NCI-H2029 (cell line): ENCODE results near the gene FAM237B.

Experiments used
- DNase-seq: peaks from one replicate; lab custom pipeline; 2025; lab: John Stamatoyannopoulos, UW

Gene FAM237B

DNA sequence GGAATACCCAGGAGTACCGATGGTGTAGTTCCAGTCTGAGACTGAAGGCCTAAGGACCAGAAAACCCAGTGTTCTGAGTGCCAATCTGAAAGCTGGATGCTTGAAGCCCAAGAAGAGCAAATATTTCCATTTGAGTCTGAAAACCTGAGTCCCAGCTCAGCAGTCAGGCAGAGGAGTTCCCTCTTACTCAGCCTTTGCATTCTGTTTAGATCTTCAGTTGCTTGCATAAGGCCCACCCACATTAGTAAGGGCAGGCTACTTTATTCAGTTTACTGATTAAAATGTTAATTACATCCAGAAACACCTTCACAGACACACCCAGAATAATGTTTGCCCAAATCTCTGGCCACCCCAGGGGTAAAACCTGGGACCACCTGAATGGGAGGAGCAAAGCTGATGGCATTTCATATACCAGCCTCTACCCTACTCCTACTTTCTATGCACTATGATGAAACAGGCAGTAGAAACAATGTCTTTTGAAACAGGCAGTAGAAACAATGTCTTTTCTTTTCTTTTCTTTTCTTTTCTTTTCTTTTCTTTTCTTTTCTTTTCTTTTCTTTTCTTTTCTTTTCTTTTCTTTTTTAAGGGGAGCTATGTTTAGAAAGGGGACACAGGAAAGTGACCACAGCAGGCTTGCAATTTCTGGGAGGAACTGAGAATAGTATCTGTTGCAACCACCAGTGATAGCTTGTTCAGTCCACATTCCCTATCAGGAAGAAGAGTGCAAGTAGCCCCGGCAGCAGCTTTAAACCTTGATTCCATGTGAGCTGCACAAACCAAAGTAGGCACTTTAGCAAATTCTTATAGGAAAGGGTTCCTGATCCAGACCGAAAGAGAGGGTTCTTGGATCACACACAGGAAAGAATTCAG lies 30.6 kb downstream of the FAM237B start:
- no peak for DNase-seq

DNA sequence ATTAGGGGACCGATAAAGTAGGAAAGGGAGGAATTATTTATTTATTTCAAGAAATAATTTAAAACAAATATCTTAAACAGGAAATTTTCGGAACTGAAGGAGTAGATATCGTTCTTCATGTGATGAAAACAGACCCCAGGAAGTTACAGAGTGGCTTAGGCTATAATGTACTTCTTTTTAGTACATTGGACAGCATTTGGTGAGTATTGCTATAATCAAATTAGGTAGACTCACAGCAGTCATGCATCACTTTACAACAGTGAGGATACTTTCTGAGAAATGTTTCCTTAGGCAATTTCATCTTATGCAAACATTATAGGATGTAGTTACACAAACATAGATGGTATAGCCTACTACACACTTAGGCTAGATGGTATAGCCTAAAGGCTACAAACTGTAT lies 33.0 kb downstream of the FAM237B start:
- no peak for DNase-seq

DNA sequence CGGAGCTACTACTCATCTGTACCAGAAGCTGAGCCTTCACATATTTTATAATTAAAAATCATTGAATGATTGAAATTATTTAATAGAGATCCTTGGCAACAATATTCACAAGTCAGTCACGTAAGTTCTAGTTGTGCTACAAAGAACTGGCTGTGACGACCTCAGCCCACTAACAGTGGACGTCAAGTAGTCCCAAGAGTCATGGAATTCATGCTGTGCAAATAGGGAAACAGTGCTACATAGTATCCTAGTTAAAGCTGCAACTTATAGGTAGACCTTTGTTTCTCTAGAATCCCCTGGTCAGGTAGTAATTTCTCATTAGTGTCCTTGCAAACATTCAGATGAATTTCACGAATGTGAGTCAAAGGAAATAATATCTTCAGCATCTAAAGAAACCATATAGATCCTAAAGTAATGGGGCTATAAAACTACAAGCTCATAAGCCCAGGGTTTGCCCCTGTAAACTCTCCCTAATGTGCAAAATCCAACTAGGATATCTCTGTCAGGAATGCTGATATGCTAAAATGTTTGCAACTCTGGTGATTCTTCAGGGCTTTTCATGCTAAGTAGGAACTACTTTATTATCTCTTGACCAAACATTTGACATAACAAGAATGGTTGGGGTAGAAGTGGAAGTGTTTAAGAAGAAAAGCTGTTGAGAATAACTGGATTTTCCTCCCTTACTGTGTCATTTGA lies 44.9 kb downstream of the FAM237B start:
- DNase-seq = no peak

DNA sequence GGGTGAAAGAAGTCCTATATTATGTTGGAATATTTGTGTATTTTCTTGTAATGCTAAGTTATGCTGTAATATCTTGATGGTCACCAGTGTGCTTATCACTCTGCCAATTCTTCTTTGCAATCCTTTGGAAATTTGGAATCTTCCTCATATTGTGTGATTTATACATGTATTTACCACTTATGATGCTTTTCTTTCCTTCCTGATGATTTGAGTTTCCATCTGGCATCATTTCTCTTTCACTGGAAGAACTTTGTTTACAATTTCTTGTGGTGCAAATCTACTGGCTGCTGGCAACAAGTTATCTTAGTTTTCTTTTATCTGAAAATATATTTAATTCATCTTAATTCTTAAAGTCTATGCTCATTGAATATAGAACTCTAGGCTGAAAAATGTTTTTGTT lies 46.9 kb downstream of the FAM237B start:
- no peak for DNase-seq

DNA sequence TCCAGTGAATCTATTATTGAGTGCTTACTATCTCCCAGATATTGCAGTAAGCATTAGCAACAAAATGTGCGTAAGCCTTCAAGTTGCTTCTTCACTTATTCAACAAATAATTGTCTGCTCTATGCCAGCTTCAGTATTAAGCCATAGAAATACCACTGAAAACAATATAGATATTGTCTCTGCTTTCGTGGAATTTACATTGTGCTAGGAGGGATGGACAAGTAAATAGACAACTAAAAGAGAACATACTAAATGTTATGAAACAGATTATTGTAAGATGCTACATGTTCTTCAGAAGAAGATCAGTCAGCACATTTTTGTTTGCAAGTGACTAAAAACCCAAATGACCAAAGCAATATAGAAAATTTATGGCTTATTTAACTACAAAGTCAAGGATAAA lies 48.9 kb downstream of the FAM237B start:
- DNase-seq = no peak

DNA sequence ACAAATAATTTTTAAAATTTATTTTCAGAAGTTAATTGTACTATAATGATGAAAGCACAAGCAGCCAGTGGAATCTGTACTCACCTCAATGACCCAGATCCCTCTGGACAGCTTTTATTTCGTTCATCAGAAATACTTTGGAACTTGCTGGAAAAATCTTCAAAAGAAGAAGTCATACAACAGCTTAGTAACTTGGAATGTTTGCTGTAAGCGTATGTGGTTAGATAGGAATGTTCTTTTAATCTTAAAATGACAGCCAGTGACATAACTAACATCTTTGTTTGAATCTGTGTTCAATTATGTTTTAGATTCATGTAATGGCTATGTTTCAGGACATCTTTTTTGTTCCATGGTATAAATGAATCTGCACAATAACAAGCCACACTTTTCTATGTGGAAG lies 49.4 kb downstream of the FAM237B start:
- DNase-seq = no peak

DNA sequence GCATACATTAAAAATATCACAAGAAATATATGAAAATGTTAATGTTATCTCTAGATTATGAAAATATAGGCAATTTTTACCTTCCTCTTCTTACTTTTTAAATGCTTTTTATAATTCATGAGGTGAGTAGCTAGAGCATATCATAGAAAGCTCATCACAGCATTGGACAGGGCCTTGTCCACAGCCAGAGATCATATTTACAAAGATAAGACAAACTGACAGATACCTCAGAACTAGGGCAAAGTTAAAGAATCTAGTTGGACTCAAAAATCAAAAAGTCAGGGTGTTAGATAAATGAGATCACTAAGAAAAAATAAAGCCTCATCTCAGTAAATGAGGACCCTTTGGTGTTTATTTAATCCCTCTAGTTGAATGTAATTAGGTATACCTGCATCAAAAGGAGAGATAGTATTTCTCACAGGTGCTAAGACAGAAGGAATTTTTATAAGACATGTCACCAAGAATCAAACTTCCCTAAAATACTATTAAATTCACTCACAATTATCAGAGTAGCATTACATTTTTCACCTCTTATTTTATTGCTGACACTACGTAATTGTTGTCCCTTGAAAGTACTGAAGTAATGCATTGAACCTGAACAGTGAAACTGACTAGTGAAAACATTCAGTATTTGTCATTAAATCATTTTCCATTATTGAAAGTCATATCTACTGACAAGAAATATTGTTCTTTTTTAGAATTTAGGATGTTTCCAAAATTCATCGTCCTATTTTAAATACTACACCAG lies 50.5 kb downstream of the FAM237B start:
- no peak for DNase-seq

DNA sequence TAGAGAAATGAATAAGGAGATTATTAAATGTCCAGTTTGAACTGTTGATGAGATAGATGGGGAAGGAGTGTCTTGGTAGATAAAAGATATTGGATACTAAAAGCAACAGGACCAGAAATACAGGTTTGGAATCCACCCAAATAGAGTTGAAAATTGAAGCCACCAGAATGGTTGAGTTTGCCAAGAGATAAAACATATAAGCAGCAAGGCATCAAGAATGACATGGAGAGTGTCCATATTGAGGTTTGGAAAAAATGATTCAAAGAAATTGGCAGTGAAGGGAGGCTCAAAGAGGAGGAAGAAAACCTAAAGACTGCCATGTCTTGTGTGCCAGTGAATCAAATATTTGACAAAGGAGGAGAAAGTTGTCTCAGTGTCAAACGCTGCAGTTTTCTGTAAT lies 51.9 kb downstream of the FAM237B start:
- DNase-seq = no peak

DNA sequence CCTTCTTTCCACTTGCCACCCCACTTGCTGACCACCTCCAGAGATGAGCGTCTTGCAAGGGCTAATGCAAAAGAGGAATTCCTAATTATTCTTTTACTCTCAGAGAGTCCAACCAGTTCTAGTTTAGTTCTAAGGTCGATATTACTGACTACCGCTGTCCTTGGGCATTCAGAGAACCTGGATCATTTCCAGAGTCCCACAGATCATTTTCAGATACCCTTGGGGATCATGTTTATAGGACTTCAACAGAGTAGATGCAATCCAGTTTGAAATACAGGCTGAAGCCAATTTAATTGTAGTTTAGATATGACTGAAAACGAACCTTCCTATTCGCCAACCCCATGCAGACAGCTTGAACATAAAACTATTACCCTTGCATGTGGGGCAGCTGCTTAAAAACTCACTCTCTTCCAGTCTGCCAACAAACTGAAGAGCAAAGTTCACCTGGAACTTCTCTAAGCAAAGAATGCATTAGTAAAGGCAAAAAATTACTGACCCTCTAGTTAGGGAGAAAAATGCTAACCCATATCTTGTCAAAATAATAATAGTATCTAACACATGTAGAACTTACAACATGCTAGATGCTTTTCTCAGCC lies 53.7 kb downstream of the FAM237B start:
- DNase-seq = no peak

DNA sequence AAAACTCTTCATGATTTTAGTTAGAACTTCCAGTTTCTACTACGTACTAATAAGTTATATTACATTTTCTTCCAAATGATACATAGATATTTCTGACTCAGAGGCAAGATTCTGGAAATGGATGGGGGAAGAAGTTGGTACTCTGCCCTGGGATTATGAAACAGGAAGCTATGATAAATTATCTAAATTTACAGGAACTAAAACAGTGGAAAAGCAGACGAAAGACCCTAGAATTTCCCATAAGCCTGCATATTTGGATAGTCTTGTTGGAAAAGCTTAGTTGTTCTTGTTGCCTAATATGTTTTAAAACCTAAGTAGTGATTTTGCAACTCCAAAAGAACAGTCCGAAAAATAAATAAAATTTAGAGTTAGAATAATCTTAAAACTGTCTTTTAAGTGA lies 54.3 kb downstream of the FAM237B start:
- DNase-seq = no peak
